Ishikawa (cell line): ENCODE data around the gene SUV39H1.

ENCODE experiments used
- CEBPB ChIP-seq: IDR thresholded peaks from 2 replicates; pipeline ENCODE4 v1.6.1; 2012
- CREB1 ChIP-seq: IDR thresholded peaks from 2 replicates; pipeline ENCODE4 v1.6.1; 2012; ENCODE audit warnings: low read depth
- EGR1 ChIP-seq: IDR thresholded peaks from 2 replicates; pipeline ENCODE4 v1.6.1; 2012
- EP300 ChIP-seq: IDR thresholded peaks from 2 replicates; pipeline ENCODE4 v1.6.1; 2012; ENCODE audit warnings: borderline replicate concordance
- FOXM1 ChIP-seq: IDR thresholded peaks from 2 replicates; pipeline ENCODE4 v1.6.1; 2012; ENCODE audit warnings: low read depth, borderline replicate concordance
- MAX ChIP-seq: IDR thresholded peaks from 2 replicates; pipeline ENCODE4 v1.6.1; 2012
- NFIC ChIP-seq: IDR thresholded peaks from 2 replicates; pipeline ENCODE4 v1.6.1; 2012
- RAD21 ChIP-seq: IDR thresholded peaks from 2 replicates; pipeline ENCODE4 v1.6.1; 2012; ENCODE audit warnings: low read depth
- REST ChIP-seq: IDR thresholded peaks from 2 replicates; pipeline ENCODE4 v1.6.1; 2012; ENCODE audit warnings: low read depth, mild to moderate bottlenecking
- TAF1 ChIP-seq: IDR thresholded peaks from 2 replicates; pipeline ENCODE4 v1.6.1; 2012; ENCODE audit warnings: low read depth, mild to moderate bottlenecking
- TCF12 ChIP-seq: IDR thresholded peaks from 2 replicates; pipeline ENCODE4 v1.6.1; 2012; ENCODE audit warnings: low read depth
- YY1 ChIP-seq: IDR thresholded peaks from 2 replicates; pipeline ENCODE4 v1.6.1; 2012; ENCODE audit warnings: low read depth
- ZBTB7A ChIP-seq: IDR thresholded peaks from 2 replicates; pipeline ENCODE4 v1.6.1; 2012; ENCODE audit warnings: low read depth

GRCh38 chrX:48683411-48683982 is 13.0 kb upstream of the SUV39H1 start, which contains the start of gene WAS:
- TF ChIP-seq TAF1 (no peak), YY1 (no peak), REST (no peak), RAD21 (no peak), EP300 (no peak), CREB1 (no peak), CEBPB (no peak), ZBTB7A (no peak), TCF12 (no peak), EGR1 (no peak), FOXM1 (no peak), MAX (no peak), NFIC (no peak)
